ENCODE results near the gene ZFHX3. TPM values are rescaled to one million over a fixed set of nuclear protein-coding genes. Genes with fewer than 3 reads are reported as not detected.

The ZFHX3 gene
- total and polyA plus RNA-seq, 4 donors = 1.5 to 5.9 (median 3.0) TPM

- no peak for TF ChIP-seq YY1 (IDR thresholded peaks at IDR 0.05)
Observed at GRCh38 chr16:72908362-72909167, 139.4 kb downstream of the ZFHX3 start (continued).

- no peak for DNase-seq (ENCODE audit: low spot score)
- no peaks in the 10 kb centered on the region for H3K4me1 ChIP-seq (ENCODE audit: control insufficient read depth in 4 of 4, insufficient read depth in 4 of 4, low read length in 3 of 4)
- no peaks in the 10 kb centered on the region for H3K9me3 ChIP-seq (ENCODE audit: control insufficient read depth in 4 of 4, low read length in 3 of 4)
- no peak overlapping the region for H3K27ac ChIP-seq (ENCODE audit: low read depth in 1 of 2, low read length in 2 of 2)
- WGBS = 89% methylated on average over 4 of the region's 4 CpGs
- H3K27me3 ChIP-seq (ENCODE audit: control insufficient read depth in 4 of 4, insufficient read depth in 4 of 4, low read length in 3 of 4) = no peaks in the 10 kb centered on the region
- H3K4me3 ChIP-seq (ENCODE audit: low read depth in 1 of 3, low read length in 3 of 3) = no peak overlapping the region
- no peak overlapping the region for H3K9ac ChIP-seq (ENCODE audit: low read depth in 1 of 2, low read length in 2 of 2)
- H3K36me3 ChIP-seq (ENCODE audit: control insufficient read depth in 4 of 4, insufficient read depth in 3 of 4, low read depth in 1 of 4, low read length in 3 of 4) = no peaks in the 10 kb centered on the region
- TF ChIP-seq CTCF (IDR thresholded peaks at IDR 0.05; ENCODE audit: low read depth, low read length, missing input control) (no peak), GABPA (IDR thresholded peaks at IDR 0.05 in 1 of 2, conservative IDR thresholded peaks at IDR 0.05 in 1 of 2) (no peak), REST (IDR thresholded peaks at IDR 0.05) (no peak), TAF1 (conservative IDR thresholded peaks at IDR 0.05) (no peak)
Observed at GRCh38 chr16:72905581-72905980, 142.3 kb downstream of the ZFHX3 start.

- WGBS = 83% methylated on average over 6 of the region's 6 CpGs
- TF ChIP-seq ZBTB33 (IDR thresholded peaks at IDR 0.05) = no peak
- TF ChIP-seq ATF3 (IDR thresholded peaks at IDR 0.05) = no peak
- TF ChIP-seq TAF1 (conservative IDR thresholded peaks at IDR 0.05) = no peak
- no peak for TF ChIP-seq FOXA2 (IDR thresholded peaks at IDR 0.05)
- no peak for TF ChIP-seq EGR1 (IDR thresholded peaks at IDR 0.05; ENCODE audit: low read depth in 2 of 2)
- TF ChIP-seq RAD21 (IDR thresholded peaks at IDR 0.05) = no peak
- TF ChIP-seq MAX (IDR thresholded peaks at IDR 0.05) = no peak
- TF ChIP-seq NR2F2 (IDR thresholded peaks at IDR 0.05) = no peak
Observed at GRCh38 chr16:72903176-72903575, 144.8 kb downstream of the ZFHX3 start.

More at GRCh38 chr16:72903176-72903575, 144.8 kb downstream of the ZFHX3 start:
- H3K9me3 ChIP-seq (ENCODE audit: control insufficient read depth in 4 of 4, low read length in 3 of 4) = no peaks in the 10 kb centered on the region
- no peaks in the 10 kb centered on the region for H3K4me1 ChIP-seq (ENCODE audit: control insufficient read depth in 4 of 4, insufficient read depth in 4 of 4, low read length in 3 of 4)
- H3K4me3 ChIP-seq (ENCODE audit: low read depth in 1 of 3, low read length in 3 of 3) = no peak overlapping the region
- no peak for DNase-seq (ENCODE audit: low spot score)
- H3K27ac ChIP-seq (ENCODE audit: low read depth in 1 of 2, low read length in 2 of 2) = no peak overlapping the region
- no peaks in the 10 kb centered on the region for H3K36me3 ChIP-seq (ENCODE audit: control insufficient read depth in 4 of 4, insufficient read depth in 3 of 4, low read depth in 1 of 4, low read length in 3 of 4)
- no peaks in the 10 kb centered on the region for H3K27me3 ChIP-seq (ENCODE audit: control insufficient read depth in 4 of 4, insufficient read depth in 4 of 4, low read length in 3 of 4)
- H3K9ac ChIP-seq (ENCODE audit: low read depth in 1 of 2, low read length in 2 of 2) = no peak overlapping the region

Measured in liver (tissue), 9 donors.